B cell (primary cell): ENCODE data around the gene ZNF366. TPM values are rescaled to one million over a fixed set of nuclear protein-coding genes. Genes with fewer than 3 reads are reported as not detected.

ENCODE experiments used
- ATAC-seq: fragments of 200-7000 bp; cut with Tn5 transposase; one replicate; pipeline ENCODE4 v1.10.0; 2021; ENCODE audit warnings: low read depth, mild to moderate bottlenecking, moderate number of reproducible peaks, moderate library complexity
- CTCF ChIA-PET: fragments of 350-600 bp; sonication (Branson Sonifier 250); formaldehyde crosslinking; loops from one replicate; lab custom pipeline; 2021; ENCODE audit warnings: antibody characterized with exemption, inconsistent platforms; lab: Charles Lee
- POLR2A ChIA-PET: fragments of 350-600 bp; sonication (Branson Sonifier 250); formaldehyde crosslinking; loops from one replicate; lab custom pipeline; 2021; ENCODE audit warnings: antibody characterized with exemption; lab: Charles Lee
- DNase-seq: peaks from one replicate; pipeline ENCODE4 v3.0.0; 2013
- H2AFZ ChIP-seq: 2 replicates; pipeline ENCODE4 v1.6.1; 2012; ENCODE audit warnings: mild to moderate bottlenecking, low read depth, low read length; ENCODE audit not compliant: insufficient read depth, poor library complexity, severe bottlenecking
- H3K27ac ChIP-seq, 2 donors: 1 replicate in 1 of 2; 2 replicates in 1 of 2; pipeline ENCODE4 v1.5.1; 2012 to 2013; ENCODE audit warnings: low read length in 2 of 2, mild to moderate bottlenecking in 2 of 2, moderate library complexity in 1 of 2
- H3K27me3 ChIP-seq, 4 experiments: fragments of 200-600 bp in 1 of 4; sonication (generic) in 1 of 4; replicated peaks in 1 of 4; 1 replicate in 2 of 4; 2 replicates in 2 of 4; pipeline versions ENCODE4 v1.6.1 to v1.7.0; 2013 to 2016; ENCODE audit warnings: low read length in 3 of 4, mild to moderate bottlenecking in 2 of 4, mixed read lengths in 1 of 4, moderate library complexity in 1 of 4; ENCODE audit not compliant: insufficient read depth in 4 of 4, control insufficient read depth in 3 of 4; ENCODE audit errors: control extremely low read depth in 1 of 4
- H3K36me3 ChIP-seq, 2 experiments: replicated peaks in 1 of 2; 1 replicate in 1 of 2; 2 replicates in 1 of 2; pipeline versions ENCODE4 v1.6.1 to v1.7.1; 2013; ENCODE audit warnings: low read length in 1 of 2; ENCODE audit not compliant: insufficient read depth in 2 of 2, control insufficient read depth in 1 of 2; ENCODE audit errors: control extremely low read depth in 1 of 2, extremely low read depth in 1 of 2
- H3K4me1 ChIP-seq, 2 donors: fragments of 200-600 bp in 1 of 2; sonication (generic) in 1 of 2; 1 replicate in 1 of 2; 2 replicates in 1 of 2; pipeline versions ENCODE4 v1.5.1 to v1.6.1; 2013 to 2017; ENCODE audit warnings: low read length in 2 of 2; ENCODE audit not compliant: control insufficient read depth in 2 of 2, insufficient read depth in 2 of 2
- H3K4me2 ChIP-seq: replicated peaks from 2 replicates; pipeline ENCODE3; 2012; ENCODE audit warnings: mild to moderate bottlenecking, low read depth, low read length; ENCODE audit not compliant: poor library complexity, severe bottlenecking
- H3K4me3 ChIP-seq, 5 experiments: fragments of 200-600 bp in 1 of 5; sonication (generic) in 1 of 5; 1 replicate in 3 of 5; 2 replicates in 2 of 5; pipeline versions ENCODE4 v1.5.1 to v1.7.0; 2011 to 2016; ENCODE audit warnings: low read length in 4 of 5, mild to moderate bottlenecking in 4 of 5, low read depth in 2 of 5, control low read depth in 1 of 5, moderate library complexity in 1 of 5; ENCODE audit not compliant: insufficient read depth in 1 of 5; ENCODE audit errors: control extremely low read depth in 1 of 5, extremely low read depth in 1 of 5
- H3K79me2 ChIP-seq: fragments of 200-600 bp; sonication (generic); one replicate; pipeline ENCODE4 v1.6.0; 2016; ENCODE audit warnings: low read length; ENCODE audit not compliant: control insufficient read depth, insufficient read depth
- H3K9ac ChIP-seq: fragments of 200-600 bp; sonication (generic); 2 replicates; pipeline ENCODE4 v1.6.1; 2017; ENCODE audit warnings: mild to moderate bottlenecking, low read length, moderate library complexity
- H3K9me3 ChIP-seq, 3 donors: one replicate each; pipeline versions ENCODE4 v1.6.1 to v1.7.1; 2013; ENCODE audit warnings: low read length in 2 of 3; ENCODE audit not compliant: control insufficient read depth in 2 of 3, insufficient read depth in 1 of 3; ENCODE audit errors: control extremely low read depth in 1 of 3
- H4K20me1 ChIP-seq: 2 replicates; pipeline ENCODE4 v1.6.0; 2012; ENCODE audit warnings: mild to moderate bottlenecking, low read length; ENCODE audit not compliant: insufficient read depth, control insufficient read depth, poor library complexity, severe bottlenecking
- H3K27ac Mint-ChIP-seq: one replicate; pipeline ENCODE4 v1.8.0; 2021; ENCODE audit warnings: mixed read lengths
- H3K27me3 Mint-ChIP-seq: one replicate; pipeline ENCODE4 v1.8.0; 2021; ENCODE audit warnings: mixed read lengths
- H3K4me1 Mint-ChIP-seq: one replicate; pipeline ENCODE4 v1.8.0; 2021; ENCODE audit warnings: mixed read lengths
- H3K4me3 Mint-ChIP-seq: one replicate; pipeline ENCODE4 v1.8.0; 2021; ENCODE audit warnings: mixed read lengths
- H3K9me3 Mint-ChIP-seq: one replicate; pipeline ENCODE4 v1.8.0; 2022; ENCODE audit warnings: mixed read lengths; ENCODE audit not compliant: insufficient read depth
- CTCF ChIP-seq: fragments of 200-600 bp; IDR thresholded peaks from one replicate; pipeline ENCODE4 v1.8.0; 2022; ENCODE audit warnings: antibody characterized with exemption, mild to moderate bottlenecking
- EZH2 ChIP-seq: IDR thresholded peaks from 2 replicates; pipeline ENCODE4 v1.6.1; 2012; ENCODE audit warnings: borderline replicate concordance, low read depth, mild to moderate bottlenecking, moderate library complexity, low read length; ENCODE audit not compliant: insufficient read depth, poor library complexity, severe bottlenecking
- WGBS: methylation state at CpG from one replicate; pipeline ENCODE4 v1.1.5; 2013; ENCODE audit warnings: missing lambda C conversion rate; ENCODE audit not compliant: insufficient coverage; 5-methylcytosine and 5-hydroxymethylcytosine counted together
- intact Hi-C: fragments of 100-400 bp; cut with micrococcal nuclease; formaldehyde crosslinking; loops from one replicate; pipeline ENCODE4 v1.10.0; 2022
- polyA plus RNA-seq: library from polyadenylated mRNA; depleted of rRNA; stranded (reverse); fragments of >200 nt; gene quantifications from 2 replicates; pipeline ENCODE4 v1.2.3, GENCODE V29; 2012
- total RNA-seq, 2 donors: library from RNA; stranded (reverse); fragments of 120-200 nt in 1 of 2; gene quantifications; 1 replicate in 1 of 2; 2 replicates in 1 of 2; pipeline versions ENCODE4 v1.2.3 to v1.2.4, GENCODE V29; 2013 to 2022

ZNF366 gene
- total and polyA plus RNA-seq, 2 donors (not counting 1 experiment from before 2014, with no cell fraction given): 0.03 TPM; not detected in 1

- no peak for TF ChIP-seq CTCF
- no peak for TF ChIP-seq EZH2
- ChIA-PET POLR2A (no interaction called here), CTCF (no interaction called here)
- Histone ChIP-seq H3K27ac (no peak overlapping the region), H3K79me2 (no peaks in the 10 kb centered on the region), H4K20me1 (no peaks in the 10 kb centered on the region), H3K4me3 (no peak overlapping the region), H2AFZ (no peak overlapping the region), H3K4me2 (no peak overlapping the region), H3K27me3 (peaks cover 0 to 3% (median 0%) of the 10 kb centered on the region in 4 experiments), H3K9ac (no peak overlapping the region), H3K36me3 (no peaks in the 10 kb centered on the region), H3K4me1 (no peaks in the 10 kb centered on the region), H3K9me3 (no peaks in the 10 kb centered on the region)
- intact Hi-C loops: no loop called here
- peaks cover 5% of the 10 kb centered on the region for H3K27me3 Mint-ChIP-seq
- H3K4me3 Mint-ChIP-seq: no peak overlapping the region
- no peak for DNase-seq
- no peaks in the 10 kb centered on the region for H3K9me3 Mint-ChIP-seq
- no peaks in the 10 kb centered on the region for H3K4me1 Mint-ChIP-seq
- ATAC-seq: no peak
- no peak overlapping the region for H3K27ac Mint-ChIP-seq
Observed at GRCh38 chr5:72488756-72489155, 18.5 kb downstream of the ZNF366 start.

- intact Hi-C loops: no loop called here
- no peak overlapping the region for H3K27ac Mint-ChIP-seq
- H3K27me3 ChIP-seq: peaks cover 0 to 3% (median 0%) of the 10 kb centered on the region in 4 experiments
- H2AFZ ChIP-seq: no peak overlapping the region
- H4K20me1 ChIP-seq: no peaks in the 10 kb centered on the region
- H3K79me2 ChIP-seq: no peaks in the 10 kb centered on the region
- no peaks in the 10 kb centered on the region for H3K9me3 Mint-ChIP-seq
- DNase-seq: no peak
- WGBS: no CpG with 5 or more reads among the region's 2 CpGs
- no peaks in the 10 kb centered on the region for H3K4me1 ChIP-seq
- ATAC-seq: no peak
- CTCF ChIA-PET: interaction anchor here (1.2 kb wide), 1 partner anchor 55 kb away, joined by 3 read pairs; no protein-coding TSS in a partner anchor
- peaks cover 5% of the 10 kb centered on the region for H3K27me3 Mint-ChIP-seq
- H3K9ac ChIP-seq: no peak overlapping the region
- TF ChIP-seq CTCF: no peak
- TF ChIP-seq EZH2: no peak
- no peak overlapping the region for H3K4me2 ChIP-seq
- no peak overlapping the region for H3K4me3 Mint-ChIP-seq
- POLR2A ChIA-PET: no interaction called here
- no peak overlapping the region for H3K27ac ChIP-seq
- no peak overlapping the region for H3K4me3 ChIP-seq
- no peaks in the 10 kb centered on the region for H3K4me1 Mint-ChIP-seq
- no peaks in the 10 kb centered on the region for H3K36me3 ChIP-seq
- no peaks in the 10 kb centered on the region for H3K9me3 ChIP-seq
Observed at GRCh38 chr5:72487177-72487576, 20.0 kb downstream of the ZNF366 start.
